HepG2 (cell line): ENCODE data around the gene TOMM6. TPM values are rescaled to one million over a fixed set of nuclear protein-coding genes. Genes with fewer than 3 reads are reported as not detected.

ENCODE experiments used
- CBX1 ChIP-seq: IDR thresholded peaks from one replicate; pipeline ENCODE4 v1.6.1; 2016; ENCODE audit warnings: antibody characterized with exemption, low read depth
- CREB1 ChIP-seq, 2 experiments: fragments of 450-650 bp in 1 of 2; IDR thresholded peaks; 2 replicates each; pipeline ENCODE4 v1.6.1; 2016 to 2017; ENCODE audit warnings: control low read depth in 1 of 2, mild to moderate bottlenecking in 1 of 2, missing compliant biosample characterization in 1 of 2, missing genetic modification characterization in 1 of 2
- CREM ChIP-seq, 2 experiments: sonication (generic) in 1 of 2; formaldehyde crosslinking in 1 of 2; IDR thresholded peaks; 2 replicates each; pipeline versions ENCODE4 v1.4.0 to v1.6.1; 2016 to 2020; ENCODE audit warnings: antibody characterized with exemption in 1 of 2, mild to moderate bottlenecking in 1 of 2, missing genetic modification reagents in 1 of 2
- GABPA ChIP-seq, 2 experiments: IDR thresholded peaks; 2 replicates each; pipeline ENCODE4 v1.6.1; 2011 to 2016; ENCODE audit warnings: low read depth in 2 of 2, low read length in 1 of 2, missing biosample characterization in 1 of 2, missing genetic modification characterization in 1 of 2
- GMEB2 ChIP-seq: IDR thresholded peaks from 2 replicates; pipeline ENCODE4 v1.6.1; 2016; ENCODE audit warnings: missing biosample characterization, missing genetic modification reagents, low read depth
- HCFC1 ChIP-seq: fragments of 150-350 bp; IDR thresholded peaks from 2 replicates; pipeline ENCODE4 v1.6.1; 2014; ENCODE audit warnings: low read depth, low read length
- HNF1A ChIP-seq, 2 experiments: sonication (generic) in 1 of 2; formaldehyde crosslinking in 1 of 2; IDR thresholded peaks; 2 replicates each; pipeline versions ENCODE4 v1.4.0 to v1.6.1; 2016 to 2020; ENCODE audit warnings: borderline replicate concordance in 1 of 2, low read depth in 1 of 2, mild to moderate bottlenecking in 1 of 2, missing genetic modification reagents in 1 of 2
- MEIS1 ChIP-seq: sonication (generic); formaldehyde crosslinking; IDR thresholded peaks from 2 replicates; pipeline ENCODE4 v1.9.0; 2021; ENCODE audit warnings: mild to moderate bottlenecking, missing genetic modification reagents, moderate library complexity, borderline replicate concordance
- MZF1 ChIP-seq: sonication (generic); formaldehyde crosslinking; IDR thresholded peaks from 2 replicates; pipeline ENCODE4 v1.8.1; 2023; ENCODE audit warnings: mild to moderate bottlenecking, missing genetic modification reagents, borderline replicate concordance
- SNAPC5 ChIP-seq: sonication (generic); formaldehyde crosslinking; IDR thresholded peaks from 2 replicates; pipeline ENCODE4 v1.8.1; 2023; ENCODE audit warnings: mild to moderate bottlenecking, missing genetic modification reagents, borderline replicate concordance
- SRF ChIP-seq: IDR thresholded peaks from 2 replicates; pipeline ENCODE4 v1.6.1; 2011; ENCODE audit warnings: mild to moderate bottlenecking, low read depth, low read length, moderate library complexity
- SUZ12 ChIP-seq: fragments of 150-350 bp; IDR thresholded peaks from 2 replicates; pipeline ENCODE4 v1.6.1; 2014; ENCODE audit warnings: low read depth, low read length
- TGIF2 ChIP-seq: IDR thresholded peaks from 2 replicates; pipeline ENCODE4 v1.6.1; 2016; ENCODE audit warnings: control low read depth, missing compliant biosample characterization
- ZFP36L1 ChIP-seq: sonication (generic); formaldehyde crosslinking; IDR thresholded peaks from 2 replicates; pipeline ENCODE4 v1.8.0; 2022; ENCODE audit warnings: mild to moderate bottlenecking, missing genetic modification reagents, moderate library complexity
- ZNF33B ChIP-seq: sonication (generic); formaldehyde crosslinking; IDR thresholded peaks from 2 replicates; pipeline ENCODE4 v1.5.1; 2020; ENCODE audit warnings: mild to moderate bottlenecking, missing genetic modification reagents
- ZNF552 ChIP-seq: sonication (generic); formaldehyde crosslinking; IDR thresholded peaks from 2 replicates; pipeline ENCODE4 v1.9.0; 2022; ENCODE audit warnings: missing genetic modification reagents, mild to moderate bottlenecking, borderline replicate concordance
- ZNF605 ChIP-seq: sonication (generic); formaldehyde crosslinking; IDR thresholded peaks from 2 replicates; pipeline ENCODE4 v1.8.0; 2022; ENCODE audit warnings: mild to moderate bottlenecking, missing genetic modification reagents
- ZNF704 ChIP-seq: sonication (generic); formaldehyde crosslinking; IDR thresholded peaks from 2 replicates; pipeline ENCODE4 v1.8.1; 2023; ENCODE audit warnings: mild to moderate bottlenecking, inconsistent platforms, moderate library complexity, missing genetic modification reagents, borderline replicate concordance
- polyA plus RNA-seq, 8 experiments: library from polyadenylated mRNA; depleted of rRNA in 3 of 8; stranded (reverse) in 7 of 8; unstranded in 1 of 8; fragments of >200 nt; fragmentation: Illumina TruSeq in 4 of 8; extraction: Trizol in 4 of 8; gene quantifications; 2 replicates each; pipeline versions ENCODE4 v1.2.1 to v1.2.3, GENCODE V29; 2011 to 2016; ENCODE audit warnings: low read depth in 4 of 8, missing spikeins in 1 of 8, mixed read lengths in 1 of 8; ENCODE audit not compliant: insufficient read depth in 1 of 8
- total RNA-seq, 5 experiments: library from RNA; depleted of rRNA; stranded (reverse); fragments of >200 nt; fragmentation: Illumina TruSeq; extraction: Trizol; gene quantifications; 2 replicates each; pipeline ENCODE4 v1.2.3, GENCODE V29; 2016; ENCODE audit warnings: low read depth in 1 of 5

TOMM6 gene
- total and polyA plus RNA-seq, 2 of the 13 experiments (the other 11 are each of a cell fraction or from before 2014, with no cell fraction given): 320 to 321 TPM

- TF ChIP-seq HNF1A (IDR thresholded peaks at IDR 0.05; ENCODE audit: low read depth): no peak
- peak; percentile 79 for TF ChIP-seq HNF1A (CRISPR knock-in tag; IDR thresholded peaks at IDR 0.05; ENCODE audit: borderline replicate concordance)
- no peak for TF ChIP-seq SRF
- peak; percentile 79 for TF ChIP-seq ZNF704 (CRISPR knock-in tag)
- TF ChIP-seq ZNF33B: peak; percentile 47; the same call in 1 of the 2 replicates
- TF ChIP-seq CBX1: peak; percentile 56
- 0 out of 2 replicates have a peak, but pooled peaks have one; percentile 21 for TF ChIP-seq MZF1 (CRISPR knock-in tag)
- peak; percentile 68; the same call in 1 of the 2 replicates for TF ChIP-seq GMEB2 (CRISPR knock-in tag)
- peak; percentile 47; the same call in 1 of the 2 replicates for TF ChIP-seq CREB1 (IDR thresholded peaks at IDR 0.05)
- TF ChIP-seq CREB1 (CRISPR knock-in tag; IDR thresholded peaks at IDR 0.05): 0 out of 2 replicates have a peak, but pooled peaks have one; percentile 47
- TF ChIP-seq TGIF2 (CRISPR knock-in tag): peak; percentile 25; the same call in 1 of the 2 replicates
- 0 out of 2 replicates have a peak, but pooled peaks have one; percentile 7 for TF ChIP-seq SUZ12
- no peak for TF ChIP-seq GABPA (IDR thresholded peaks at IDR 0.05; ENCODE audit: low read depth, low read length)
- peak; percentile 81 for TF ChIP-seq GABPA (CRISPR knock-in tag; IDR thresholded peaks at IDR 0.05; ENCODE audit: low read depth)
- peak; percentile 72; the same call in 1 of the 2 replicates for TF ChIP-seq MEIS1 (CRISPR knock-in tag)
- TF ChIP-seq CREM (IDR thresholded peaks at IDR 0.05): peak; percentile 39; the same call in 1 of the 2 replicates
- no peak for TF ChIP-seq CREM (CRISPR knock-in tag; IDR thresholded peaks at IDR 0.05)
- TF ChIP-seq HCFC1: peak; percentile 75
- no peak for TF ChIP-seq SNAPC5
- 0 out of 2 replicates have a peak, but pooled peaks have one; percentile 67 for TF ChIP-seq ZNF605 (CRISPR knock-in tag)
- no peak for TF ChIP-seq ZNF552
- 0 out of 2 replicates have a peak, but pooled peaks have one; percentile 62 for TF ChIP-seq ZFP36L1
Observed at GRCh38 chr6:41779788-41780550, 7.5 kb upstream of the TOMM6 start, which contains the start of gene FRS3 (continued).
